ENCODE measurements around the gene GRB2. TPM values are rescaled to one million over a fixed set of nuclear protein-coding genes. Genes with fewer than 3 reads are reported as not detected.

Gene GRB2
- polyA plus RNA-seq, 2 of the 4 experiments (the other 2 are of a cell fraction) = 91.4 to 91.9 TPM

DNA sequence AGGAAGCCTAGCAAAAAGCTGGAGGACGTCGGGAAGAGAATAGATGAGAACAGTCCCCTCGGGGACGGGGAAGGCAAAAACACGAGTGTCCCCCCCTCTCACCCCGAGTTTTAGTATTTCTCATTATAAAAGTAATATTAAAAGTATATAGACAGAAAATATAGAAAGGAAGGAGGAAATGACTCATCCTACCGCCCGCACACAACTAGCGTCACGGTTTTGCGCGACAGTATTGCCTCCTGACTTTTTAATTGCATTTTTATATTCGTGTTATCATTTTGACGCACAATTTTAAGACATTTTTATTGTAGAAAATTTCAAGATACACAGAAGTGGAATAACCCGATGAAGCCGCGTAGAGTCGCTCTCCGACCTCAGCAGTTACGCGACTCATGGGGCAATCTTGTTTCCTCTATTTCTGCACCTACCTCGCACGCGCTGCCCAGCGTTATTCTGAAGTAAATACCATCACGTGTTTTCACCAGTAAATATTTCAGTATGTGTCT, 115.6 kb downstream of the GRB2 start (continued):
- TF ChIP-seq PHF8 (IDR thresholded peaks at IDR 0.05; ENCODE audit: borderline replicate concordance, low read depth) (peak; percentile 60; the same call in 1 of the 2 replicates), ZNF302 (CRISPR knock-in tag; IDR thresholded peaks at IDR 0.05) (no peak), RNF2 (IDR thresholded peaks at IDR 0.05; ENCODE audit: borderline replicate concordance, low read depth) (no peak), RARB (CRISPR knock-in tag; IDR thresholded peaks at IDR 0.05) (no peak), HEYL (CRISPR knock-in tag; IDR thresholded peaks at IDR 0.05) (no peak), KDM1A (IDR thresholded peaks at IDR 0.05; ENCODE audit: low read depth) (no peak), EHMT2 (IDR thresholded peaks at IDR 0.05; ENCODE audit: low read depth) (no peak), NPAS2 (CRISPR knock-in tag; IDR thresholded peaks at IDR 0.05; ENCODE audit: borderline replicate concordance) (no peak), FOSB (CRISPR knock-in tag; IDR thresholded peaks at IDR 0.05) (no peak), MYC (IDR thresholded peaks at IDR 0.05; ENCODE audit: borderline replicate concordance, low read length) (no peak), KDM5A (IDR thresholded peaks at IDR 0.05) (0 out of 2 replicates have a peak, but pooled peaks have one; percentile 44), HOXB13 (CRISPR knock-in tag; IDR thresholded peaks at IDR 0.05; ENCODE audit: low read depth) (no peak), TP53 (CRISPR knock-in tag; IDR thresholded peaks at IDR 0.05) (no peak), BHLHE40 (IDR thresholded peaks at IDR 0.05; ENCODE audit: low read depth, low read length) (no peak), TFCP2L1 (CRISPR knock-in tag; IDR thresholded peaks at IDR 0.05) (no peak), CBX2 (IDR thresholded peaks at IDR 0.05; ENCODE audit: borderline replicate concordance, low read depth) (no peak), FOSL2 (IDR thresholded peaks at IDR 0.05) (peak; percentile 51; the same call in 1 of the 2 replicates), FOSL2 (CRISPR knock-in tag; IDR thresholded peaks at IDR 0.05) (peak; percentile 89), RFX5 (IDR thresholded peaks at IDR 0.05) (no peak), FOXS1 (CRISPR knock-in tag; IDR thresholded peaks at IDR 0.05) (no peak), ZSCAN20 (CRISPR knock-in tag; IDR thresholded peaks at IDR 0.05) (no peak), SMC3 (IDR thresholded peaks at IDR 0.05) (peak; percentile 13; the same call in 1 of the 3 replicates), HDAC2 (IDR thresholded peaks at IDR 0.05) (0 out of 2 replicates have a peak, but pooled peaks have one; percentile 20), CBX8 (IDR thresholded peaks at IDR 0.05) (no peak), CEBPB (IDR thresholded peaks at IDR 0.05) (peak in 1 of 2 experiments; percentile 51; a peak in 1 of 4 replicates), MAFK (IDR thresholded peaks at IDR 0.05; ENCODE audit: partially characterized antibody) (no peak), JUNB (IDR thresholded peaks at IDR 0.05) (no peak), NFE2L2 (conservative IDR thresholded peaks at IDR 0.05; ENCODE audit: low read length) (no peak), EHF (CRISPR knock-in tag; IDR thresholded peaks at IDR 0.05) (no peak), ESRRA (IDR thresholded peaks at IDR 0.05; ENCODE audit: borderline replicate concordance, low read length) (no peak), POLR2AphosphoS2 (conservative IDR thresholded peaks at IDR 0.05; ENCODE audit: low read length) (no peak)
- TF ChIP-seq, protein P1, sequence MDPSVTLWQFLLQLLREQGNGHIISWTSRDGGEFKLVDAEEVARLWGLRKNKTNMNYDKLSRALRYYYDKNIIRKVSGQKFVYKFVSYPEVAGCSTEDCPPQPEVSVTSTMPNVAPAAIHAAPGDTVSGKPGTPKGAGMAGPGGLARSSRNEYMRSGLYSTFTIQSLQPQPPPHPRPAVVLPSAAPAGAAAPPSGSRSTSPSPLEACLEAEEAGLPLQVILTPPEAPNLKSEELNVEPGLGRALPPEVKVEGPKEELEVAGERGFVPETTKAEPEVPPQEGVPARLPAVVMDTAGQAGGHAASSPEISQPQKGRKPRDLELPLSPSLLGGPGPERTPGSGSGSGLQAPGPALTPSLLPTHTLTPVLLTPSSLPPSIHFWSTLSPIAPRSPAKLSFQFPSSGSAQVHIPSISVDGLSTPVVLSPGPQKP (IDR thresholded peaks at IDR 0.05; ENCODE audit: low read depth, low read length) = no peak
- TF ChIP-seq, protein P2, sequence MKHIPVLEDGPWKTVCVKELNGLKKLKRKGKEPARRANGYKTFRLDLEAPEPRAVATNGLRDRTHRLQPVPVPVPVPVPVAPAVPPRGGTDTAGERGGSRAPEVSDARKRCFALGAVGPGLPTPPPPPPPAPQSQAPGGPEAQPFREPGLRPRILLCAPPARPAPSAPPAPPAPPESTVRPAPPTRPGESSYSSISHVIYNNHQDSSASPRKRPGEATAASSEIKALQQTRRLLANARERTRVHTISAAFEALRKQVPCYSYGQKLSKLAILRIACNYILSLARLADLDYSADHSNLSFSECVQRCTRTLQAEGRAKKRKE (CRISPR knock-in tag; IDR thresholded peaks at IDR 0.05; ENCODE audit: low read depth) = no peak
- TF ChIP-seq, protein P3, sequence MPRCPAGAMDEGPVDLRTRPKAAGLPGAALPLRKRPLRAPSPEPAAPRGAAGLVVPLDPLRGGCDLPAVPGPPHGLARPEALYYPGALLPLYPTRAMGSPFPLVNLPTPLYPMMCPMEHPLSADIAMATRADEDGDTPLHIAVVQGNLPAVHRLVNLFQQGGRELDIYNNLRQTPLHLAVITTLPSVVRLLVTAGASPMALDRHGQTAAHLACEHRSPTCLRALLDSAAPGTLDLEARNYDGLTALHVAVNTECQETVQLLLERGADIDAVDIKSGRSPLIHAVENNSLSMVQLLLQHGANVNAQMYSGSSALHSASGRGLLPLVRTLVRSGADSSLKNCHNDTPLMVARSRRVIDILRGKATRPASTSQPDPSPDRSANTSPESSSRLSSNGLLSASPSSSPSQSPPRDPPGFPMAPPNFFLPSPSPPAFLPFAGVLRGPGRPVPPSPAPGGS (IDR thresholded peaks at IDR 0.05) = 0 out of 3 replicates have a peak, but pooled peaks have one; percentile 12
- TF ChIP-seq, protein P4, sequence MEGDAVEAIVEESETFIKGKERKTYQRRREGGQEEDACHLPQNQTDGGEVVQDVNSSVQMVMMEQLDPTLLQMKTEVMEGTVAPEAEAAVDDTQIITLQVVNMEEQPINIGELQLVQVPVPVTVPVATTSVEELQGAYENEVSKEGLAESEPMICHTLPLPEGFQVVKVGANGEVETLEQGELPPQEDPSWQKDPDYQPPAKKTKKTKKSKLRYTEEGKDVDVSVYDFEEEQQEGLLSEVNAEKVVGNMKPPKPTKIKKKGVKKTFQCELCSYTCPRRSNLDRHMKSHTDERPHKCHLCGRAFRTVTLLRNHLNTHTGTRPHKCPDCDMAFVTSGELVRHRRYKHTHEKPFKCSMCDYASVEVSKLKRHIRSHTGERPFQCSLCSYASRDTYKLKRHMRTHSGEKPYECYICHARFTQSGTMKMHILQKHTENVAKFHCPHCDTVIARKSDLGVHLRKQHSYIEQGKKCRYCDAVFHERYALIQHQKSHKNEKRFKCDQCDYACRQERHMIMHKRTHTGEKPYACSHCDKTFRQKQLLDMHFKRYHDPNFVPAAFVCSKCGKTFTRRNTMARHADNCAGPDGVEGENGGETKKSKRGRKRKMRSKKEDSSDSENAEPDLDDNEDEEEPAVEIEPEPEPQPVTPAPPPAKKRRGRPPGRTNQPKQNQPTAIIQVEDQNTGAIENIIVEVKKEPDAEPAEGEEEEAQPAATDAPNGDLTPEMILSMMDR (IDR thresholded peaks at IDR 0.05) = peak; percentile 41
- TF ChIP-seq, protein P5, sequence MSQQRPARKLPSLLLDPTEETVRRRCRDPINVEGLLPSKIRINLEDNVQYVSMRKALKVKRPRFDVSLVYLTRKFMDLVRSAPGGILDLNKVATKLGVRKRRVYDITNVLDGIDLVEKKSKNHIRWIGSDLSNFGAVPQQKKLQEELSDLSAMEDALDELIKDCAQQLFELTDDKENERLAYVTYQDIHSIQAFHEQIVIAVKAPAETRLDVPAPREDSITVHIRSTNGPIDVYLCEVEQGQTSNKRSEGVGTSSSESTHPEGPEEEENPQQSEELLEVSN (IDR thresholded peaks at IDR 0.05; ENCODE audit: borderline replicate concordance, low read depth) = peak; percentile 16; the same call in 1 of the 2 replicates
